Germinal center (tissue), 1 donor: ENCODE results near the gene MAP4K3.
"Not testable (repeated sequence)": the region's sequence is repeated elsewhere in the genome, so short reads cannot be mapped to it uniquely, and the experiment has no call there.

Experiments used
- DNase-seq: peaks from one replicate; pipeline ENCODE4 v3.0.0; 2012; ENCODE audit warnings: mixed read lengths, low spot score

The MAP4K3 gene

GRCh38 chr2:39370101-39370500 is 67.0 kb downstream of the MAP4K3 start:
- DNase-seq = no peak

DNA sequence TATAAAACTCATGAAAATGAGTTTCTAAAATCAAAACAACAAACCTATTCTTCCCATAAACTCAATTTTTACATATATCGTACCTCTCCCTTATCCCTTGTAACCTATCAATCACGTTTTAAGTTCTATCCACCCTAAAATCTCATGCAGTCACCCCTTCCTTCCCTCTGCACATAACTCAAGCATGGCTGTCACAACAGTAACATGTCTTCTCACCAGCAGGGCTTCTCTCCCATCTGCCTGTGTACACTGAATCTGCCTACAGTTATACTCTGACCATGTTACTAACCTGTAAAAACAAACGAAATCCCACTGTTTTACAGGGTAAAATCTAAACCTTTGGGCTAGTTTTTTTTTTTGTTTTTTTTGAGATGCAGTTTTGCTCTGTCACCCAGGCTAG is 68.2 kb downstream of the MAP4K3 start:
- DNase-seq = no peak

DNA sequence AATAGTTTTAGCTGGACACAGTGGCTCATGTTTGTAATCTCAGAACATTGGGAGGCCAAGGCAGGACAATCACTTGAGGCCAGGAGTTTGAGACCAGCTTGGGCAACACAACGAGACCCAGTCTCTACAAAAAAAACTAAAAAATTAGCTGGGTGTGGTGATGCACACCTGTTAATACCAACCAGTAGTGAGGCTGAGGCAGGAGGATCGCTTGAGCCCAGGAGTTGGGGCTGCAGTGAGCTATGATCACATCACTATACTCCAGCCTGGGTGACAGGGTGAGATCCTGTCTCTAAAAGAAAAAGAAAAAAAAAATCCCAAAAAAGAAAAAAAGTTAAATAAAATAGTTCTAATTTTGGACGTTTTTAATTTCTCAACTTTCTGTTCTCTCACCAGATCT is 68.7 kb downstream of the MAP4K3 start:
- DNase-seq = no peak

DNA sequence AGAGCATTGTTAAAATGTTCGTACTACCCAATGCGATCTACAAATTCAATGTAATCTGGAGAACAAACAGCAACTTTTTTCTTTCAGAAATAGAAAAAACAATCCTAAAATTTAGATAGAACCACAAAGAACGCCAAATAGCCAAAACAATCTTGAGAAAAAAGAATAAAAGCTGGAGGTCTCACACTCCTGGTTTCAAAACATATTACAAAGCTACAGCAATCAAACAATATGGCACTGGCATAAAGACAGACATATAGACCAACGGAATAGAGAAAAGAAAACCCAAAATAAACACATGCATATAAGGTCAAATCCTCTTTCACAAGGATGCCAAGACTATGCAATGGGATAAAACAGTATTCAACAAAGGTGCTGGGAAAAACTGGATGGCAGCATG is 74.5 kb downstream of the MAP4K3 start:
- no peak for DNase-seq

GRCh38 chr2:39361511-39361910 is 75.6 kb downstream of the MAP4K3 start:
- DNase-seq = no peak

- not testable (repeated sequence) for DNase-seq
Observed at GRCh38 chr2:39360342-39360741, 76.7 kb downstream of the MAP4K3 start.

DNA sequence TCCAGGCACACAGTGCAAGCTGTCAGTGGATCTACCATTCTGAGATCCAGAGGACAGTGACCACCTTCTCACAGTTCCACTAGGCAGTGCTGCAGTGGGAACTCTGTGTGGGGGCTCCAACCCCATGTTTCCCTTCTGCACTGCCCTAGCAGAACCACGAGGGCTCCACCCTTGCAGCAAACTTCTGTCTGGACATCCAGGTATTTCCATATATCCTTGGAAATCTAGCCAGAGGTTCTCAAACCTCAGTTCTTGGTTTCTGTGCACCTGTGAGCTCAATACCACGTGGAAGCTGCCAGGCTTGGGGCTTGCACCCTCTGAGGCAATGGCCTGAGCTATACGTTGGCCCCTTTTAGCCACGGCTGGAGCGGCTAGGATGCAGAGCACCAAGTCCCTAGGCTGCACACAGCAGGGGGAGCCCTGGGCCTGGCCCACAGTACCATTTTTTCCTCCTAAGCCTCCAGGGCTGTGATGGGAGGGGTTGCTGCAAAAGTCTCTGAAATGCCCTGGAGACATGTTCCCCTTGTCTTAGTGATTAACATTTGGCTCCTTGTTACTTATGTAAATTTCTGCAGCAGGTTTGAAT is 77.5 kb downstream of the MAP4K3 start:
- DNase-seq = no peak

DNA sequence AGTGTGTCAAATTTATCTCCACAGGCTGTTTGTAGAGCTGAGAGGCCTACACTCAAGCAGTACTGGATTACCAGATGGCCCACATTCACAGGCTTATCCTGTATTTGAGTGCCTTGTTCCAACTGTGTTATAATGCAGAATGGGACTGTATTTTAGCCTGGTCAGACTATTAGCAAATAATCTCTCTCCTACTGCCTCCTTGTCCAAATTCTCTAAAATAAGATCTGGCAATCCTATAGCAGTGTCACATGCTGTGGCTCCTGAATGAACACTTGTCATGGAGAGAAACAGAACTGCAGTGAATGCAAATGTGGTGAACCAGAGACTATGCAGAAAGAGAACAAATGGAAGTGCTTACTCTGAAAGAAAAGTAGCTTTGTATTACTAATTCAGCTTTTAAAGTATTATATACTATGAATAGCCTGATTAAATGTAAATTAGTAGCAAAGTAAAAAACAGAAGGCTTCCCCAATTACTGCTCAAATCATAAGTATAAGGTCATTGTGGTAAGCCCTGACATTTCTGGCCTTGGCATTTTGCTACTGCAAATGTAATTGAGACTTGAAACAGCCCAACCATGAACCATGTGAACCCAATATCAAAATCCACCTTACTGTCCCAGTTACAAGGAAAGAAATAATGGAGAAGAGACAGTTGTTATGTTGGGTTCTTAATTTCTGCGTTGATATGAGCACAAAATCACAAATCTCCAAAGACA is 80.0 kb downstream of the MAP4K3 start:
- no peak for DNase-seq

DNA sequence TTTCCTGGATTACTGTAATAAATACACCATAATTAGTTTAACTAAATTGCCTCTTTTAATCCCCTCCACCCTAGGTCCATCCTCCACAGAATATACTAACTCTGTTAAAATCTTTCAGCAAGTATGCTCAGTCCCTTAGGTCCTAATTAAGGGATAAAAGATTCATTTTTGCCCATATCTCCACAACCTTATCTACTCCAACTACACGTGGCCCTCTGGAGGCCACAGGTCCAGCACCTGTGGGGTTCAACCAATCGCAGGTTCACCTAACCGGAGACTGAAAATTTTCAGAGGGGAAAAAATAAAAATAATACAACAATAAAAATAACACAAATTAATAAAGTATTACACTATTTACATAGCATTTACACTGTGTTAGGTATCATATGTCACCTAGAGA is 86.4 kb downstream of the MAP4K3 start:
- no peak for DNase-seq

- DNase-seq = no peak
Observed at GRCh38 chr2:39338502-39338901, 98.6 kb downstream of the MAP4K3 start.

GRCh38 chr2:39335930-39336329 is 101.2 kb downstream of the MAP4K3 start:
- no peak for DNase-seq

- no peak for DNase-seq
Observed at GRCh38 chr2:39334978-39335377, 102.1 kb downstream of the MAP4K3 start.

DNA sequence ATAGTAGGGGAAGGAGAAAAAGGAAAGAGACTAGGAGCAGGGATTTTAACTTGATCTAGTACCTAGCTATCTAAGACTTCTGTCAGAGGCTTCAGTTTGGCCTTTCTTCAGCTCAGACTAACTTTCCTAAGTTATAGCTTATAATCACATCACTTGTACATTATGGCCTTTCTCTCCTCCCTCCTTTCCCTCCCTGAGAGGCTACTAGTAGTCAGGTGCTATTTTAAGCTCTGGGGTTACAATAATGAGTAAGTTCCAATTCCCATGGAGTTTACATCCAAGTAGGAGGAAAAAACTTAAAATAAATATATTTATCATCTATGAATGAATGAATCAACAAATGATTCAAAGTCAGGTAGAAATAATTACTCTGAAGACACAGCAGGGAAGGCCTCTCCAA is 102.6 kb downstream of the MAP4K3 start:
- no peak for DNase-seq

GRCh38 chr2:39326644-39327043 is 110.4 kb downstream of the MAP4K3 start:
- DNase-seq = no peak

GRCh38 chr2:39325966-39326365 is 111.1 kb downstream of the MAP4K3 start:
- DNase-seq = no peak

- DNase-seq = not testable (repeated sequence)
Observed at GRCh38 chr2:39321056-39322035, 115.7 kb downstream of the MAP4K3 start.

- DNase-seq = no peak
Observed at GRCh38 chr2:39320162-39320561, 116.9 kb downstream of the MAP4K3 start.

GRCh38 chr2:39313575-39313974 is 123.5 kb downstream of the MAP4K3 start:
- DNase-seq = no peak

GRCh38 chr2:39311469-39311868 is 125.6 kb downstream of the MAP4K3 start:
- DNase-seq = no peak

DNA sequence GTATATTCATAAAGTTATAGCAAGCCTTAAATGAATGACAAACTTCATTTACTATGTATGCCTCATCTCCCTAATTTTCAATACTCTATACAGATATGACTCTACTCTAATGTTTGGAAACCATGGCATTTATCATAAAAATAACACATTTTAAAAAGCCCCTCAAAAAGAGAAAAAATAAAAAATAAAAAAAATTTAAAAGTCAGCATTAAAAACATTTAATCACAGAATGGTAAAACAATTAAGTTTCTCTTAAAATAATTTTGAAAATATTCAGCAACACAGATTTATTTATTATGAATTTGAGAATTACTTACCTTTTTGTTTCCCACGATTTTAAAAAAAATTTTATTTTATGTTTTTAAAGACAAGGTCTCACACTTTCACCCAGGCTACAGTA is 128.3 kb downstream of the MAP4K3 start:
- no peak for DNase-seq

GRCh38 chr2:39306626-39307025 is 130.5 kb downstream of the MAP4K3 start:
- DNase-seq = no peak

DNA sequence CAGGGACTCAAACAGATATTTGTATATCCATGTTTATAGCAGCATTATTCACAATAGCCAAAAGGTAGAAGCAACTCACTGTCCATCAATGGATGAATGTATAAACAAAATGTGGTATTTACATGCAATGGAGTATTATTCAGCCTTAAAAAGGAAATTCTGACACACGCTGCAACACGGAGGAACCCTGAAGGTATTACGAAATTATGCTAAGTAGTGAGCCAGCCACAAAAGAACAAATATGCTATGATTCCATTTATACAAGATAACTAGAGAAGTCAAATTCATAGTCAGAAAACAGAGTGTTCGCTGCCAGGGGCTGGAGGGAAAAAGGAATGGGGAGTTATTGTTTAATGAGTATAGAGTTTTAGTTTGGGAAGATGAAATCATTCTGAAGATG is 132.4 kb downstream of the MAP4K3 start:
- no peak for DNase-seq

- no peak for DNase-seq
Observed at GRCh38 chr2:39304200-39304599, 132.9 kb downstream of the MAP4K3 start.
